ENCODE data around the gene DERL3.

Gene DERL3

DNA sequence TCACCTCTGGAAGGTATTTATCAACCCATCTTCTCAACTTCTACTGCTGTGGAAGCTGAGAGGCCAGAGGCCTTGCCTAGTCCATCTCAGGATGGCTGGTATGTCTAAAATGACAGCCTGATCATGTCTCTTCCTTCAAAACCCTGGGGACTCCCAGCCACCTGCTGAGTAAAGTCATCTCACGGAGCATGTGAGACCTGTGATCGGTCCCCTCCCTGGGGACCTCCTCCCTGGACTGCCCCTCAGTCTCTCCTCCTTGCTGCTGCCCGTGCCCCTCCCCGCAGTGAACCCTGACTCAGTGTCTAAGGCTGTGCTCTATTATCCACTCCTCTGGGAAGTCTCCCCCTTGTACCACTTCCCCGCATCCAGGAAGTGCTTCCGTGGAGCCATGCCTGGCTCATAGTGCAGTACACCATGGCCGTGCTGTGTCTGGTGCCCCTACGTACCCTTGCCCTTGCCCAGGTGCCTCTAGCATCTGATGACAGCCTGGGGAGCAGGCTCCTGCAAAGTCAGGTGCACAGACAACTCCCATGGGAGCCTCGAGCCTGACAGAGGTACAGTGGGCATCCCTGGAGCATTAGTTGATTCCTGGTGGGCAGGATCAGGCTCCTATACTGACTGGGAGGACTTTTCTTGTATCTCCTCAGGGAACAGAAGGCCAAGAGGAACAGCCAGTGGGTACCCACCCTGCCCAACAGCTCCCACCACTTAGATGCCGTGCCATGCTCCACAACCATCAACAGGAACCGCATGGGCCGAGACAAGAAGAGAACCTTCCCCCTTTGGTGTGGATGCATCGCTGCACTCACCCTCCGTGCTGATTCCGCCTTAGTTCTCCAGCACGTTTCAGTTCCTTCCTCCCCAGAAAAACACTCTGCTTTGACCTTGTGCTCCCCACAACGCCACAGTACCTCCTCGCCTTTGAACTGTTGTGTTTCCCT, 38.2 kb downstream of the DERL3 start:
- DNase-seq = no peak

DNA sequence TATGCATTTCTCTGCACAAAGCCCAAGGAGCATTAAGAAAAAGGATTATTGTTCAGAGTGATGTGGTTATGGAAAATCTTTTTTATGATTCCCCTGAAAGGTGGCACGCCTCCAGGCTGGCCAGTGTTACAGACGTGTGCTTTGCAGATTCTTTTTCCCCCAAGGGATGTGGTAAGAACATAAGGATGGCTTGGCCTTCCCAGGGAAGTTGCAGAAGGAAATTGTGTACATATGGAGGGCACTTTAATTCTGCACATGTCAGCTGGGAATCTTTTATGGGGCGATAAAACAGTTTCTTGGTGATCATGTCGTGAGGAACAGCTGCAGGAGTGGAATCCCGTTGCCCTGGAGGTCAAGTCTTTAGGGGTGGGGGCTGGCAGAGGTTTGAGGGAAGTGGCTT, 42.3 kb downstream of the DERL3 start:
- no peak for DNase-seq

- DNase-seq = no peak
These were observed 45.5 kb downstream of the DERL3 start for GRCh38 chr22:23793326-23793725.

DNA sequence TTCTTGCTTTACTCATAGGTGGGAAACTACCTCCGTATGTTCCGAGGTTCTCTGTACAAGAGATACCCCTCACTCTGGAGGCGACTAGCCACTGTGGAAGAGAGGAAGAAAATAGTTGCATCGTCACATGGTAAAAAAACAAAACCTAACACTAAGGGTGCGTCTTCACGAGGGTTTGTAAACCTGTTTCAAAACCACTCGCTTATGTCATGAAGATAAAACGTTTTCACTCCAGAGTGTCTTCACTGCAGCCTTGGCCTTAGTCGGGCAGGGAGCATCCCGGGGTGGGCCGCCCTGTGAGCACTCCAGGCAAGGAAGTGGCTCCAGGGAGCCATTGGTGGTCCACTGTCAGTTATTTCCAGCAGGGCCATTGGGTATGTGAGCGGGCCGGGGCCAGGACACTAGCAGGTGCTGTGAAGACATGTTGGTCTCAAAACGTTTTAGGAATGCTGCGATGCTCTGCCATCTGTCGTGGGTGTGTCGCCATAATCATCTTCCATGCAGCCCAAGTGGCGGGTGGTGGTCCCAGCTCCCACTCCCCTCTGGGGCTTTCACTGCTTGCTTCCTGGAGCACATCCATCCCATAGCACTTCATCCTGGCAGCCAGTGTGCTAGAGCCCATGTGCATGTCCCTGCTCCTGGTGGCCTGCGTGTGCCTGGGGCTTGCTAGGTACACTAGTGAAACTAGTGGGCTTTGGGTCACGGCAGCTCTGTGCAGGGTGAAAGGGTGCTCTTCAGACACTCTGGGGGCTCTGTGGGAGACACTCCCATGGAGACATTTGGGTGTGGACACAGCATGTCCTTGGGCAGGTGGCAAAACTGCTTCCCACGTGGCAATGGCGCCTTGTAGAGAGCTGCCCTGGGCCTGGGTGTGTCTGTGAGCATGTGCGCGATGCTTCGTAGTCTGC, 46.8 kb downstream of the DERL3 start:
- no peak for DNase-seq

- DNase-seq = no peak
These were observed 47.7 kb downstream of the DERL3 start for GRCh38 chr22:23790819-23791737.

DNA sequence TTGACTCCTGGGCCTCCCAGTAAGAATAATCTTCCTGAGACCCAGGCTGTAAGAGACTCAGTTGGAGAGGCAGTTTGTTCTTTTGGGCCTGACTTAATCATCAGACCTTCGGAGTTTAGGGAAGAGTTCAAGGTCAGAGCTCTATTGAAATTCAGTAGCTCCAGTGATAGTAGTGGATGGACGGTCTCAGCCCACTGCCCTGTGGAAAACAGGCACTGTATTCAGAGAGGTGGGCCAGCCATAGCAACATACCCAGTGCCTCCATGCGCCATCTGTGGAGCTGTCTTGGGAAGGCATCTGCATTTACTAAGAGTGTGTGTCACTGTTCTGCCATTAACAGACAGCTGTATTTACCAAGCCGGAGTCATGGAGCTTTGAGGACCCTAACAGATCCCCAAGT, 49.2 kb downstream of the DERL3 start:
- DNase-seq = no peak

DNA sequence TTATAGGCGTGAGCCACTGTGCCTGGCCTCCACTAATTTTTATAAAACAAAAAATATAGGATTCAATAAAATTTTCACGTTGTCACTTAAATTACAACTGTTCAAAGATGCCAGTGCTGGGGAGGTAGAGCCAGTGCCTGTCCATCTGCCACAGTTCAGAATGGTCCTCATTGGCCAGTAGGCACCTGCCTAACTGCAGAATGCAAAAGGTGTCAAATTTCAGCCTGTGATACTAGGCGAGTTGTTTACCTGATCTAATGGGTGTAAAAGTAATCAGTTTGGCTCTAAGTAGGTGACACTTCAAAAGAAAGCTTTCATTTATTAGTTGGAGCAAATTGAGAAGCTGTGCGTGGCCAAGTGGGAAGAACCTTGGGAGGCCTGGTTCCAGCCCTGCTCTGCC, 49.7 kb downstream of the DERL3 start:
- no peak for DNase-seq

DNA sequence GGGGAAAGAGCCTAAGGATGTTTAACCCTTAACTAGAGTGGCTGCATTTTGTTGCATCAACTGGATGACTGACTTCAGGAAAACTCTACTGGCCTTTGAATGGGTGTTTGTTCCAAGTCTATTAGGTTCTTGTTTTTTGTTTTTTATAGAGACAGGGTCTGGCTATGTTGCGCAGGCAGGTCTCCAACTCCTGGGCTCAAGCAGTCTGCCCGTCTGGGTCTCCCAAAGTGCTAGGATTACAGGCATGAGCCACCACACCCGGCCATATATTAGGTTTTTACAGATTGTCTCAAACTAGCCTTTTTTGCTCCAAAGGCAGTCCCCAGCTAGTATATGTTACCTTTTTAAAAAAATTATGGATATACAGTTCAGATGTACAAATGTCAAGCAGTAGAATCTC, 50.9 kb downstream of the DERL3 start:
- DNase-seq = no peak

DNA sequence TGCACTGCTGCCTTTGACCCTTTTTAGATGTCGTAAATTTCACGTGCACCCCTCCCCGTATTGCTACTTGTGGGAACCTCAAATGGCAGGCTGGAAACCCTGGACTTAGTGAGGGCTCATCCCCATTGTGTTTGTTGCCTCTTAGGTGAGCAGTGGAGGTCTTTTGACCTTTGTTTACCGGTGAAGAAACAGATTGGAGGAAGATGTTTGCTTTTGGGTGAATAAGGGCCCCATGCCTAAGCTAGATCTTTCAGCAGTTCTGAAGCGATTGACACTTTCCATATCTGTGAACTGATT, 51.3 kb downstream of the DERL3 start:
- DNase-seq = no peak

DNA sequence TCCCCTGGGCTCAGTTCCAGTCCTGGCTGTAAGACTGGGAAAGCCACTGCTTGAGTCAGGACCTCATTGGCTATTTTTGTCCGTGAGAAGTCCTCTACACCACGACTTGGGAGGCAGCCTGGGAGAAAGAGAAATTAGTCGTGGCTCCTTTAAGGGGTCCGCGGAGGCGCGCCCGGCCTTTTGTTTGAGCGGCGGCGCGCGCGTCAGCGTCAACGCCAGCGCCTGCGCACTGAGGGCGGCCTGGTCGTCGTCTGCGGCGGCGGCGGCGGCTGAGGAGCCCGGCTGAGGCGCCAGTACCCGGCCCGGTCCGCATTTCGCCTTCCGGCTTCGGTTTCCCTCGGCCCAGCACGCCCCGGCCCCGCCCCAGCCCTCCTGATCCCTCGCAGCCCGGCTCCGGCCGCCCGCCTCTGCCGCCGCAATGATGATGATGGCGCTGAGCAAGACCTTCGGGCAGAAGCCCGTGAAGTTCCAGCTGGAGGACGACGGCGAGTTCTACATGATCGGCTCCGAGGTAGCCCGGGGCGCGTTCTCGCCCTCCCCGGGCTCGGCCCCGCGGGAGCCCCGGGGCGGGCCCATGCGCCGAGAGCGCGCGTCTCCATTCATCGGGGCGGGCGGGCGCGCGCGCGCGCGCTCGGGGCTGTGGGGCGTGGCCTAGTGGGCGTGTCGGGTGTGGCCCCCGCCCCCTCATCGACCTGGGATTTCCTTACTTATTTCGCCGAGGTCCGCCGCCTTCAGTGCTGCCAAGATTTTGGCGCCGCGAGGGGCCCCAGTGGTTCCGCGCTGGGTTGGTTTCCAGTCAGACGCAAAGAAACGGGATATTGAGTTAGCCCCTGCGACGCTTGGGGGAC, 51.8 kb downstream of the DERL3 start, which contains the start of gene SMARCB1:
Gene SMARCB1, plus strand, starts transcription at position 215 of the 848 bp plus-strand sequence. Its CDS starts 204 bp downstream, at position 419.
- DNase-seq = peak; percentile 94 to 95

DNA sequence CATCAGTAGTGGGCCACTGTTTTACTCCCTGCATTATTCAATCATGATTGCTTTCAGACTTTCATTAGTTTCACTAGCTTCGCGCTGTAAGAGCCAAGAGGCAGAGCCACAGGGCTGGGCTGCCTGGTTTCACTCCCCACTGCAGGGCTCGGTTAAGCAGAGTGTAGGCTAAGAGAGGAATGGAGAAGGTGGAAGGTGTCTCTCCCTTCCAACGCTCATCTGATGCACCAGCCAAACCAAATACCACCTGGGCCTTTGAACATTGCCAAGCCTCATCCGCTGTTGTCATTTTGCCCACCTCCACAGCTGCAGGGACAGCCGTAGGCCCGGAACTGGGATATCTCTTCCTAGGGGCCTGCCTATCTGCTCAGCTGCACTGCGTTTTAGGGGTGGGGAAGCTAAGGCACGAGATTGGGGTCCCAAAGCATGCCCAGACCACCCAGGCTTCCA, 52.5 kb downstream of the DERL3 start:
- peak in 1 of 2 experiments; percentile 41 for DNase-seq
